Measurements from ENCODE around the gene MLX. TPM values are rescaled to one million over a fixed set of nuclear protein-coding genes. Genes with fewer than 3 reads are reported as not detected.

Gene MLX
- total and polyA plus RNA-seq, 2 donors (not counting 1 experiment from before 2014, with no cell fraction given), result 62.4 to 66.6 TPM

- peaks cover 42% of the 10 kb centered on the region for H3K4me1 Mint-ChIP-seq
- intact Hi-C loops (cut with micrococcal nuclease), result loop anchor here (1.0 to 10.0 kb wide), 10 partner anchors 10 to 417 kb away; partner anchors contain the start of genes BECN1, COASY, MLX and NAGLU
- Histone ChIP-seq H3K27ac (ENCODE audit: low read length in 2 of 2) (peak within 1 kb of the TSS; percentile 45 to 72), H3K27me3 (replicated peaks in 1 of 4; ENCODE audit: control extremely low read depth in 1 of 4, control insufficient read depth in 3 of 4, insufficient read depth in 4 of 4, low read length in 3 of 4) (no peaks in the 10 kb centered on the region), H3K36me3 (replicated peaks in 1 of 2; ENCODE audit: control extremely low read depth in 1 of 2, control insufficient read depth in 1 of 2, extremely low read depth in 1 of 2, insufficient read depth in 2 of 2, low read length in 1 of 2) (peaks cover 13 to 51% of the 10 kb centered on the region in 2 experiments), H3K4me1 (ENCODE audit: control insufficient read depth in 2 of 2, insufficient read depth in 2 of 2, low read length in 2 of 2) (peaks cover 12 to 30% of the 10 kb centered on the region in 2 donors), H4K20me1 (ENCODE audit: control insufficient read depth, insufficient read depth, low read length, poor library complexity, severe bottlenecking) (peaks cover 15% of the 10 kb centered on the region), H3K9ac (ENCODE audit: low read length) (peak within 1 kb of the TSS; percentile 70), H3K4me2 (replicated peaks; ENCODE audit: low read depth, low read length, poor library complexity, severe bottlenecking) (peak within 1 kb of the TSS; percentile 93), H3K9me3 (ENCODE audit: control extremely low read depth in 1 of 3, control insufficient read depth in 2 of 3, insufficient read depth in 1 of 3, low read length in 2 of 3) (no peaks in the 10 kb centered on the region), H3K4me3 (ENCODE audit: control extremely low read depth in 1 of 5, extremely low read depth in 1 of 5, insufficient read depth in 1 of 5, low read depth in 2 of 5, low read length in 4 of 5) (peak within 1 kb of the TSS; percentile 56 to 82 (median 74)), H2AFZ (ENCODE audit: insufficient read depth, low read depth, low read length, poor library complexity, severe bottlenecking) (peak within 1 kb of the TSS; percentile 85), H3K79me2 (ENCODE audit: control insufficient read depth, insufficient read depth, low read length) (peaks cover 14% of the 10 kb centered on the region)
- peak; percentile 94 for DNase-seq
- peak; percentile 93 for ATAC-seq (ENCODE audit: low read depth)
- H3K27ac Mint-ChIP-seq, result peak within 1 kb of the TSS; percentile 99
- WGBS (ENCODE audit: insufficient coverage), result under 1% methylated on average over 51 of the region's 52 CpGs
- H3K27me3 Mint-ChIP-seq, result no peaks in the 10 kb centered on the region
- no peaks in the 10 kb centered on the region for H3K9me3 Mint-ChIP-seq (ENCODE audit: insufficient read depth)
- ChIA-PET POLR2A (interaction anchor here (0.6 to 2.7 kb wide), 20 partner anchors 10 to 1609 kb away, joined by 3 to 19 read pairs (median 6); partner anchors contain the start of genes BECN1, MLX, NAGLU and PLEKHH3), CTCF (interaction anchor here (0.6 to 4.3 kb wide), 56 partner anchors 8 to 906 kb away, joined by 3 to 72 read pairs (median 5); partner anchors contain the start of genes BECN1, CAVIN1, CCR10 and CNTD1)
- TF ChIP-seq CTCF (IDR thresholded peaks at IDR 0.05), result no peak
- TF ChIP-seq EZH2 (IDR thresholded peaks at IDR 0.05; ENCODE audit: borderline replicate concordance, insufficient read depth, low read depth, low read length, poor library complexity, severe bottlenecking), result no peak
- peak within 1 kb of the TSS; percentile 99 for H3K4me3 Mint-ChIP-seq
These were observed 10.8 kb downstream of the MLX start, which contains the start of gene PSMC3IP for GRCh38 chr17:42577532-42578281. Gene PSMC3IP (minus strand): TSS chr17:42577729. CDS start chr17:42577686, 43 bp downstream.
